Middle frontal gyrus (tissue), 1 donor: ENCODE measurements around the gene ZNF454.

Experiments
- DNase-seq: peaks from one replicate; pipeline ENCODE4 v3.0.0-alpha.2; 2015; ENCODE audit warnings: low spot score; ENCODE audit errors: extremely low spot score

Gene ZNF454

GRCh38 chr5:178993236-178993765 lies 52.3 kb downstream of the ZNF454 start:
- no peak for DNase-seq

DNA sequence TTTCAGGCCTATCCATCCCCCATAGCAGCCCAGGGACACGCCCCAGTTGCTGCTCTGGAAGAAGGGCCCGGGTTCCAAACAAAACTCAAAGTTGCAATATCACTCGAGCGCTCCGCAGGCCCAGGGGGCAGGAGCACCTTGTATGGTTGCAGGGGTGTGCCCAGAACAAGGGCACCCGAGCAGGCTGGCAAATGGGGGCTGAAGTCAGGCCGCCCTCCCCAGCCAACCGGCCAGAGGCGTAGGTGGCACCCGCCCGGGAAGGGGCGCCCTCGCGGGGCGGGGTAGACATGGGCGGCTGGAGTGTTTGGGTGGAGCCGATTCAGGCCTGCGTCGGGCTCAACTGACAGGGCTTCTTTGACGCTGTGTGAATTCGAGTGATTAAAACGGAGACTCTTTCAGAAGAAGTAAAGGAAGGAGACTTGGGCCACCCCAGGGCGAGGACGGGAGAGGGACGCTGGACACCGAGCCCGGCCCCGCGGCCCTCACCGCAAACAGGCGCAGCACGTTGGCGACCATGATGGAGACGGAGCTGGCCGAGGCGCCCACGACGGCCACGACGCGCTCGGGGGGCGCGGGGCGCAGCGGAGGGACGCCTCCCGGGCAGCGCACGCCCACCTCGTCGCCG lies 53.1 kb downstream of the ZNF454 start:
- DNase-seq: no peak

DNA sequence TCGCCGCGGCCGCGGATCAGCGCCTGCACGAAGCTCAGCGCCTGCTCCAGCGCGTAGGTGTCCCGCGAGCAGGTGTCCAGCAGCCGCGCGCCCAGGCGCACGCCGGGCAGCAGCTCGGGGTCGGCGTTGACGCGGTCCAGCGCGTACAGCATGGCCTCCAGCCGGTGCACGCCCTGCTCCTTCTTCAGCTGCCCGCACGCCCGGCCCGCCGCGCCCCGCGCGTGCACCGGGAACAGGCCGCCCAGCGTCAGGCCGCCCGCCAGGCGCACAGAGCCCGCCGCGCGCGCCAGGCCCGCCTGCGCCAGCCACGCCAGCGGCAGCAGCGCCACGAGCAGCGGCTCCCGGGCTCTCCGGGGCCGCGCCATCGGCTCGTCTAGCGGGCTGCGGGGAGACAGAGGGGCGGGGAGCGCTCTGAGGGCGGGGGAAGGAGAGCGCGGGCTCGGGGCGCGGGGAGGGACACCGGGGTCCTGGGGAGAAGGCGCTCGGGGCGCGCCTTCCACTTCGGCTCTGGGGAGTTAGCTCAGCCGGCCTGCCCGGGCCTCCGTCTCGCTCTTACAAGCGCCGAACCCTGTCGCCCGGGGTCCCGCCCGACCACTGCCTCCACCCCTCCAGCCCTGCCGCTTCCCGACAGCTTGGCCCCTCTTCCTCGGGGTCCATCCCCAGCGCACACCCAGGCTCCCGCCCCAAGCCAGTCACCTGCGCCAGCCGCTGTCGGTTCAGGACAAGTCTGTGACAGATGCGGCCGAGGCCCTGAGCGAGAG lies 53.8 kb downstream of the ZNF454 start, which contains the start of gene GRM6:
Gene GRM6, minus strand, starts transcription at position 741 of the 761 bp plus-strand sequence. Its CDS starts 376 bp downstream, at position 365.
- no peak for DNase-seq

DNA sequence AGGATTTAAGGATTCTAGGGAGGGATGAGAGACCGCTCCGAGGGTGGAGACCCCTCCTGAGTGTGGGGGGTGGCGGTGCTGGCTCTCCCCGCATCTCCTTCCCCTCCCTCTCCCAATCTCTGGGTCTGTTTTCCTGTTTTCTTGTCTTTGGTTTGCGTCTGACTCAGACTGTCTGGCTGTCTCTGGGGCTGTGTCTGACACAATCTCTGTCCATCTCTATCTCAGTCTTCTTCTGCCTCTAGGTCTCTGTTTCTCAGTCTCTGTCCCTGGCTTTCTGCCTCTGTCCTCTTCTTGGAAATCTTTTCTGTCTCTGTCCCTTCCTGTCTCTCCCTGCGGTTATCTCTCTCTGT lies 54.3 kb downstream of the ZNF454 start:
- DNase-seq: no peak

DNA sequence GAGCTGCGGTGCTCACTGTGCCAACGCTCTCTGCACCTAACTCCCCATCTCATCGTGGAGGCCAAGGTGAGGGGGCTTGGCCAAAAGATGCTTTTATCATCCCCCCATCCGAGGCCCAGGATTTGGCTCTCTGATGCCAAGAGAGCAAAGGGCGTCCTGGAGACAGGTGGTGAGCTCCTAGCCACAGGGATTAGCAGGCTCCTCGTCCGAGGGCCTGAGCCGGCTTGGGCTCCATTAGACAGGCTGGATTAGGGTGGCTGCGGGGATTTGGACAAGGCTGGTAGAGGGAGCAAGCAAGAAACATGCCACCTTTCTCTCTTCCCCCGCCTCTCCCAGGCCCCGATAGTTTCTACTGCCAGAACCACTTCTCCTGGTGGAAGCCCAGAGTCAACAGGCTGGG lies 55.2 kb downstream of the ZNF454 start:
- no peak for DNase-seq

DNA sequence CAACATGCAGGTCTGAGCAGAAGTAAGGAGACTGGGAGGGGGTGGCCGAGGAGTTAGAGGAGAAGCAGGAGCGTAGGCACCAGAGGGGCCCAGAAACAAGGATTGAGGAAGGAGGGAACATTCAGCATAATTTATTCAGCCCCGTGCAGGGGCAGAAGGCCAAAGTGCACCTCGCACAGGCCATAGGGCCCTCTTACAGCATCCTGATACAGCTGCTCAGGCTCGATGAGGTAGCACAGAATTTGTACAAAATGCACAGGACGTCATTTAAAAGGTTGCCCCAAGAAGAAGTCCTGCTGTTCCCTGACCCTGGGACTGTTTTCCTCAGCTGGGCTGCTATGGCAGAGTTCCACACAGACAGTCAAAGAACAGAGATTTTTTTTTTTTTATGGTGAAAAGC lies 56.2 kb downstream of the ZNF454 start:
- no peak for DNase-seq

- DNase-seq: no peak
These were observed 57.4 kb downstream of the ZNF454 start for GRCh38 chr5:178998441-178998840.

DNA sequence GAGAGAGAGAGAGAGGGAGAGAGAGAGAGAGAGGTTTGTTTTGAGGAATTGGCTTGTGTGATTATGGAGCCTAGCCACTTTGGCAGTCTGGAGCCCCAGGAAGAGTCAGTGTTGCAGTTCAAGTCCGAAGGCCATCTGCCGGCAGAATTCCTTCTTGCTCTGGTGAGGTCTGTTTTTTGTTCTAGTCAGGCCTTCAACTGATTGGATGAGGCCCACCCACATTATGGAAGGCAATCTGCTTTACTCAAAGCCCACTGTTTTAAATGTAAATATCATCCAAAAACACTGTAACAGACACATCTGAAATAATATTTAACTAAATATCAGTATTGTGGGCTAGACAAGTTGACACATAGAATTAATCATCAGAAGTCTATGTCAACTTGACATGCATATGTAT lies 65.6 kb downstream of the ZNF454 start:
- no peak for DNase-seq

GRCh38 chr5:179008667-179009066 lies 67.7 kb downstream of the ZNF454 start:
- no peak for DNase-seq
